Fibroblast of lung (primary cell): ENCODE data around the gene TRIP12. TPM values are rescaled to one million over a fixed set of nuclear protein-coding genes. Genes with fewer than 3 reads are reported as not detected.

Experiments
- DNase-seq, 2 donors: peaks; one replicate each; pipeline versions ENCODE4 v3.0.0 to v3.0.0-alpha.2; 2010; ENCODE audit warnings: low read depth in 2 of 2
- H2AFZ ChIP-seq: 2 replicates; pipeline ENCODE4 v1.5.1; 2012; ENCODE audit warnings: low read length, control low read depth, inconsistent platforms
- H3K27ac ChIP-seq: 2 replicates; pipeline ENCODE4 v1.5.1; 2011; ENCODE audit warnings: low read length, control low read depth; ENCODE audit not compliant: insufficient read depth
- H3K27me3 ChIP-seq: 2 replicates; pipeline ENCODE4 v1.5.1; 2011; ENCODE audit warnings: mild to moderate bottlenecking, low read length; ENCODE audit not compliant: control insufficient read depth, insufficient read depth
- H3K36me3 ChIP-seq: 2 replicates; pipeline ENCODE4 v1.5.1; 2011; ENCODE audit warnings: low read length; ENCODE audit not compliant: control insufficient read depth, insufficient read depth
- H3K4me1 ChIP-seq: 2 replicates; pipeline ENCODE4 v1.5.1; 2011; ENCODE audit warnings: low read length; ENCODE audit not compliant: control insufficient read depth, insufficient read depth; ENCODE audit errors: extremely low read depth
- H3K4me2 ChIP-seq: 2 replicates; pipeline ENCODE4 v1.5.1; 2011; ENCODE audit warnings: low read length, control low read depth; ENCODE audit not compliant: insufficient read depth; ENCODE audit errors: extremely low read depth
- H3K4me3 ChIP-seq, 4 experiments: fragments of 200-600 bp in 1 of 4; sonication (generic) in 1 of 4; replicated peaks in 1 of 4; 2 replicates each; pipeline ENCODE4 v1.5.1; 2011 to 2016; ENCODE audit warnings: low read length in 4 of 4, low read depth in 3 of 4, mild to moderate bottlenecking in 3 of 4, control low read depth in 2 of 4, inconsistent platforms in 1 of 4, mixed read lengths in 1 of 4; ENCODE audit not compliant: insufficient read depth in 1 of 4; ENCODE audit errors: control extremely low read depth in 1 of 4
- H3K79me2 ChIP-seq: 2 replicates; pipeline ENCODE4 v1.5.1; 2012; ENCODE audit warnings: mild to moderate bottlenecking, low read length, inconsistent platforms; ENCODE audit not compliant: control insufficient read depth, insufficient read depth
- H3K9ac ChIP-seq: 2 replicates; pipeline ENCODE4 v1.5.1; 2011; ENCODE audit warnings: mild to moderate bottlenecking, low read length, control low read depth; ENCODE audit not compliant: insufficient read depth
- H3K9me3 ChIP-seq: 2 replicates; pipeline ENCODE4 v1.5.1; 2012; ENCODE audit warnings: low read depth, low read length; ENCODE audit not compliant: control insufficient read depth, insufficient read depth
- H4K20me1 ChIP-seq: 2 replicates; pipeline ENCODE4 v1.5.1; 2011; ENCODE audit warnings: low read length; ENCODE audit not compliant: control insufficient read depth, insufficient read depth; ENCODE audit errors: extremely low read depth
- EZH2 ChIP-seq: IDR thresholded peaks from 2 replicates; pipeline ENCODE4 v1.5.1; 2012; ENCODE audit warnings: low read length, control low read depth, mild to moderate bottlenecking; ENCODE audit errors: missing control alignments
- polyA plus RNA-seq, 2 donors: library from polyadenylated mRNA; depleted of rRNA in 1 of 2; stranded (reverse) in 1 of 2; unstranded in 1 of 2; fragments of >200 nt; gene quantifications; 2 replicates each; pipeline ENCODE4 v1.2.1, GENCODE V29; 2011 to 2012; ENCODE audit warnings: missing spikeins in 1 of 2
- total RNA-seq: library from RNA; depleted of rRNA; stranded (reverse); fragments of >200 nt; gene quantifications from 2 replicates; pipeline ENCODE4 v1.2.1, GENCODE V29; 2014
- TF ChIP-seq, protein P1 (sequence below), 2 donors: IDR thresholded peaks in 1 of 2; conservative IDR thresholded peaks in 1 of 2; 1 replicate in 1 of 2; 2 replicates in 1 of 2; pipeline ENCODE4 v1.5.1; 2011 to 2012; ENCODE audit warnings: low read length in 2 of 2, control low read depth in 1 of 2, inconsistent platforms in 1 of 2, low read depth in 1 of 2, mild to moderate bottlenecking in 1 of 2

Gene TRIP12
- total and polyA plus RNA-seq, 2 donors (not counting 1 experiment from before 2014, with no cell fraction given) = 122 to 277 TPM

DNA sequence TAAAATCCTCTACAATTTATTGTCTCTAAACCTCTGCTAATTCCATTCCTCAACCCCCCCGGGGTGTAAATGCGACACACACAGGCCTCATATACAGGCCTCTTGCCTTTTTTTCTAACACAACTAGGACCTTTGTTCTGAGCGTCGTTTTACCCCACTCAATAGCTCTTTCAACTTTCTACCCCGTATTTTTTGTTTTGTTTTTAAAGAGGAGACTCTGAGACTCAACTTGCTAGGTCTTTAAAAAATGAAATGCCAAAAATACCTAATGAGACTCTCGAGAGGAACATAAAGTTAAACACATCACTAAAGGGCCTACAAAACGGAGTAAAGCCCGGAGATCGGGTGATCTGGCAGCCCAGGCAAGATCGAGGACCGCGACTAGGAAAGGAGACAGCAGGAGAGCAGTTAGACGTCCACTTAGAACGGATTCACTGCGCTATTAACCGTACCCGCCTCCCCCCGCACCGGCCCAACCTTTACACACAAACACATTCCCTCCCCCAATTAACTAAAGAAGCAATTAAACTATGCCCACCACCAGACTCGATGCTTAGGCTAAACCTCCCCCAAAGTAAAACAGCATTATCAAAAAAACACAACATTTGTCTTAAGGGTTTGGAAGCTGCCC is 1.7 kb downstream of the TRIP12 start:
- H2AFZ ChIP-seq = no peak overlapping the region

DNA sequence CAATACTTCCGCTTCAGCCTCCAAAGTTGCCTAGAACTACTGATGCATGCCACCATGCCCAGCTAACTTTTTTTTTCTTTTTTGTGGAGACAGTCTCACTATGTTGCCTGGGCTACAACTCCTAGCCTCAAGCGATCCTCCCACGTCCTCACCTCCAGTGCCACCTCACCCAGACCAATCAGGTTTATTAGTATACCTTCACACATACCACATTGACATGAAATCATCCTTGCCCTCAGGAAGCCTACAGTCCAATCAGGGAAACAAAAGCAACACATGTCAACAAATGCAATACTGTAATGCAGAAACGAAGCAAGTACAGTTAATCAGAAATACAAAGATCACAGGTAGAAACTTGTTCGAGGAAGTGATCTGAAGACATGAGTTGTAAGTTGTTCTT is 4.0 kb downstream of the TRIP12 start:
- Histone ChIP-seq H3K27ac (no peak overlapping the region), H3K4me3 (no peak overlapping the region)
- TF ChIP-seq EZH2 = no peak
- TF ChIP-seq, protein P1, sequence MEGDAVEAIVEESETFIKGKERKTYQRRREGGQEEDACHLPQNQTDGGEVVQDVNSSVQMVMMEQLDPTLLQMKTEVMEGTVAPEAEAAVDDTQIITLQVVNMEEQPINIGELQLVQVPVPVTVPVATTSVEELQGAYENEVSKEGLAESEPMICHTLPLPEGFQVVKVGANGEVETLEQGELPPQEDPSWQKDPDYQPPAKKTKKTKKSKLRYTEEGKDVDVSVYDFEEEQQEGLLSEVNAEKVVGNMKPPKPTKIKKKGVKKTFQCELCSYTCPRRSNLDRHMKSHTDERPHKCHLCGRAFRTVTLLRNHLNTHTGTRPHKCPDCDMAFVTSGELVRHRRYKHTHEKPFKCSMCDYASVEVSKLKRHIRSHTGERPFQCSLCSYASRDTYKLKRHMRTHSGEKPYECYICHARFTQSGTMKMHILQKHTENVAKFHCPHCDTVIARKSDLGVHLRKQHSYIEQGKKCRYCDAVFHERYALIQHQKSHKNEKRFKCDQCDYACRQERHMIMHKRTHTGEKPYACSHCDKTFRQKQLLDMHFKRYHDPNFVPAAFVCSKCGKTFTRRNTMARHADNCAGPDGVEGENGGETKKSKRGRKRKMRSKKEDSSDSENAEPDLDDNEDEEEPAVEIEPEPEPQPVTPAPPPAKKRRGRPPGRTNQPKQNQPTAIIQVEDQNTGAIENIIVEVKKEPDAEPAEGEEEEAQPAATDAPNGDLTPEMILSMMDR (conservative IDR thresholded peaks at IDR 0.05 in 1 of 2, IDR thresholded peaks at IDR 0.05 in 1 of 2; ENCODE audit: low read depth in 1 of 2, low read length in 2 of 2) = no peak

More for the DNA sequence above, 1.7 kb downstream of the TRIP12 start:
- Histone ChIP-seq H3K4me3 (peak overlapping the region; percentile 85 to 94 (median 90)), H3K9me3 (no peaks in the 10 kb centered on the region), H3K4me1 (no peaks in the 10 kb centered on the region), H4K20me1 (no peaks in the 10 kb centered on the region), H3K36me3 (peaks cover 3% of the 10 kb centered on the region), H3K4me2 (peak overlapping the region; percentile 78), H3K27ac (peak overlapping the region; percentile 30), H3K27me3 (no peaks in the 10 kb centered on the region), H3K79me2 (peaks cover 65% of the 10 kb centered on the region), H3K9ac (peak overlapping the region; percentile 93)
- peak; percentile 5 to 21 for DNase-seq
- no peak for TF ChIP-seq EZH2
- TF ChIP-seq, protein P1 (conservative IDR thresholded peaks at IDR 0.05 in 1 of 2, IDR thresholded peaks at IDR 0.05 in 1 of 2; ENCODE audit: low read depth in 1 of 2, low read length in 2 of 2) = no peak

DNA sequence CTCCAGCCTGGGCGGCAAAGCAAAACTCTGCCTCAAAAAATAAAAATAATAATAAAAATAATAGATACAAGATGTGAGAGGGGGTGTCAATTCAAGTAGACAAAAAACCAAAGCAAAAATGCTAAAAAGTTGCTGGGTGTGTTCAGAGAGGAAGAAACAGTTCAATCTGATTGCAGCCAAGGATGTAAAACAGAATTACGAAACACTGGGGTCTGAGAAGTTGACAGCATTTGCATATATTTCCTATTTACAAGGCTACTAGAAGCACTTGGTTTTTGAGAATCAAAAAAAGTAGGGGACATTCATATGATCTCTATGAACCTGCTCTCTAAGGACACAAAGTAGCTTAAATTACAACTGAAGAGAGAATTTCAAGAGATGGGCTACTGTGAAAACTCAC is 7.6 kb downstream of the TRIP12 start:
- Histone ChIP-seq H3K27ac (no peak overlapping the region), H3K36me3 (peaks cover 3% of the 10 kb centered on the region), H3K4me2 (no peak overlapping the region), H3K79me2 (peaks cover 95% of the 10 kb centered on the region), H3K27me3 (no peaks in the 10 kb centered on the region), H3K9ac (no peak overlapping the region), H3K4me1 (no peaks in the 10 kb centered on the region), H4K20me1 (peaks cover 8% of the 10 kb centered on the region), H3K4me3 (no peak overlapping the region), H2AFZ (no peak overlapping the region), H3K9me3 (no peaks in the 10 kb centered on the region)
- peak in 1 of 2 donors; percentile 14 for DNase-seq
- TF ChIP-seq, protein P1 (conservative IDR thresholded peaks at IDR 0.05 in 1 of 2, IDR thresholded peaks at IDR 0.05 in 1 of 2; ENCODE audit: low read depth in 1 of 2, low read length in 2 of 2) = no peak
- TF ChIP-seq EZH2 = no peak

More for the DNA sequence above, 4.0 kb downstream of the TRIP12 start:
- no peaks in the 10 kb centered on the region for H3K27me3 ChIP-seq
- H3K79me2 ChIP-seq = peaks cover 84% of the 10 kb centered on the region
- no peak for DNase-seq
- H2AFZ ChIP-seq = no peak overlapping the region
- no peaks in the 10 kb centered on the region for H3K4me1 ChIP-seq
- H3K9ac ChIP-seq = no peak overlapping the region
- no peaks in the 10 kb centered on the region for H3K9me3 ChIP-seq
- no peaks in the 10 kb centered on the region for H4K20me1 ChIP-seq
- peaks cover 3% of the 10 kb centered on the region for H3K36me3 ChIP-seq
- H3K4me2 ChIP-seq = no peak overlapping the region
